Fibroblast of gingiva (primary cell): Measurements from ENCODE around the gene ABL1.

ENCODE experiments used
- DNase-seq: peaks from one replicate; pipeline ENCODE4 v3.0.0-alpha.2; 2011; ENCODE audit warnings: low read depth

ABL1 gene

DNA sequence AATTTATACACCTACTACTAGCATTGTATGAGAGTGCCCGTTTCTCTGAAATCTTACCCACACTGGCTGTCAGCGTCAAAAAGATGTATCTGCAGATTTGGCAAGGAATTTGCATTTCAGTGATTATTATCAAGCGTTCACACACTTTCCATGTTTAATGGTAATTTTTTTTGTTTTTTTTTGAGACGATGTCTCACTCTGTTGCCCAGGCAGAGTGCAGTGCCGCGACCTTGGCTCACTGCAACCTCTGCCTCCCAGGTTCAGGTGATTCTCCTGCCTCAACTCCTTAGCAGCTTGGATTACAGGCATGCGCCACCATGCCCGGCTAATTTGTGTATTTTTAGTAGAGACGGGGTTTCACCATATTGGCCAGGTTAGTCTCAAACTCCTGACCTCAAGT lies 14.3 kb downstream of the ABL1 start:
- no peak for DNase-seq

GRCh38 chr9:130852801-130853200 lies 17.7 kb downstream of the ABL1 start:
- DNase-seq, result no peak

GRCh38 chr9:130854092-130854491 lies 19.0 kb downstream of the ABL1 start:
- no peak for DNase-seq

- no peak for DNase-seq
These were observed 19.8 kb downstream of the ABL1 start for GRCh38 chr9:130854835-130855234.

- DNase-seq, result no peak
These were observed 21.4 kb downstream of the ABL1 start for GRCh38 chr9:130856474-130856873.

DNA sequence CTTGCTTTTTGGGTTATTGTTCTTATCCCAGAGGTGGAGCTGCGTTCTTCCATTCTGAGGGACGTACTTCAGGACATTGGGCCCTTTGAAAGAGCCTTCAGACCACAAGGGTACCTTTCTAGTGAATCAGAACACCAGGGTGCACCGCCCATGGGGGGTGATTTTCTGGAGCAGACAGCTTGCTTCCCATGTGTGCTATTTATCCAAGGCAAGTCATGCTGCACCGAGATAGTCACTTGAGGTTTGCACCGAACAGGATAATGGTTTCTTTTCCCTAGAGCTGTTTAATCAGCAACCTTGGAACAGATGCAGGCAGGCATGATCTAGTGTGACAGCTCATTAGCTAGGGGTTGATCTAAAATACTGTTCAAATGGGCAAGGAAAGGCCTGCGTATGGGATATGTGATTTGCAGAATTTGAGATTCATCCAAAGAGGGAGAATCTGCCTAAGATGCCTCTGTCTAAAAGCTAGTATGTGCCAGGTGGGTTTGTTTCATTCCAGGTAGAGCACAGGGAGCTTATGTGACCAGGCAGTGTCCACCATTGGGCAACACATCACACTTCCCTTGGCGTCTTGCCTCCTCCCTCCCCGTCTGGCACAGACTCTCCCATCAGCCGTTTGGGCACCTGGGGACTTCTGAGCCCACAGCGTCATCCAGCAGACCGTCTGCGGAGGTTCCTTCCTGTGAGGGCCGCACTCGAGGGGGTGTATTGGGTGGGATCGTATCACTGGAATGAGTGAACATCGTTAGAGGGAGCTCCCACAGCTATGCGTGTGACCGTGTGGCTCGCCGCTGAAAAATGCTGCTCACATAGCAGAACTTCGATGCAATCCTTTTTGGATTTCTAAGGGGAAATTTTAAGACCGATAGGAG lies 23.0 kb downstream of the ABL1 start:
- peak; percentile 78 for DNase-seq

- no peak for DNase-seq
These were observed 24.0 kb downstream of the ABL1 start for GRCh38 chr9:130858739-130859705.

DNA sequence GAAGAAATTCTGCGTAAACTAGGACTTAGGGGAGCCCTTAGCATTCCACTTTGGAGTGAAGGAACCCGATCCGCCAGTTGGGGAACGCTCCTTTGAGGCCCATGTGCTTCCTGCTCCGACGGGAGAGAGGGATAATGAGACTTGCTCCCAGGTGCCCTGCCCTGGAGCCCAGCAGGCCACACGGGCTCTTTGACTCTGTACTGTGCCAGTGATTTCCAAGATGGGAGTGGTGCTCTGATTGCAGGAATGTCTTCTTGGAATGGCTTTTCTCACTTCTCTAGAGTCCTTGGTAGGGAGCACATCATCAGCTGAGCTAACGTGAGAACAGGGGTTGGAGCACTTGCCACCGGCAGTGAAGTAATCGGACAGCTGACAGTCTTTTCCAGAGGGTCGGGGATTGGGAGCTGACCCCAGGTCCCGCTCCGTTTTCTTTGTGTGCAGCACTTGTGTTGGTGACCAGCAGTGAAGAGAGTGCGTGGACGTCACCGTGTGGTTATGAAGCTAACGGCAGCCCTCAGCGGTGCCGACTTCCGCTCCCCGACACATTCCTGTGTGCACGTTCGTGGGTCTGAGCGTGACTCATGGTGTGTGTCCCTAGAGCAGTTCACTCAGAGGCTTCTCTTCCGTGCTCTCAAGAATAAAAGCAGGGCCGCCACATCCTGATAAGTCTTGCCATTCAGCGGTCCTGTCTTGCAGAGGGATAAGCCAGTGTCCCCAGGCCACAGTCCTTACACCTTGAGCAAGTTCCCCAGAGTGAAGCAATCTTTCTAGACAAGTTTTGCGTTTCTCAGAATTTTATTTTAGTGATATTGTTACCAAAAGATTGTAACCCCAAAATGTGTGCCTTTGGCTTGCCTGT lies 25.6 kb downstream of the ABL1 start:
- DNase-seq, result peak; percentile 94

GRCh38 chr9:130861372-130862180 lies 26.5 kb downstream of the ABL1 start:
- DNase-seq, result no peak

DNA sequence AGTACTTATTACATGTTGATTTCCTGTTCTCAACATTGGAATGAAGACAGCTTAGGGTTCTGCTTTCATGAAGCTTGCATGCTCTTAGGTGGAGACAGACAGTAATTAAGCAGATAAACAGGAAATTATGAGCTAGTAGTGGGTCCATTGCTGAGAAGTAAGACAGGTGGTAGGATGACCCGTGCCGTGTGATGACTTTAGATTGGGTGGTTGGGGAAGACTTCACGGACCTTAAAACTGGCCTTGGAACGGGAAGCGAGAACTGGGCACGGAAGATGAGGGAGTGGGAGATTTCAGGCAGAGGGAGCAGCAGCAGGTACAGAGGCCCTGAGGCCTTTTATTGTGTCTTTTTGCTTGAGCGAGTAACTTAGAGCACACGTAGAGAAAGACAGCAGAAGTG lies 27.2 kb downstream of the ABL1 start:
- no peak for DNase-seq

DNA sequence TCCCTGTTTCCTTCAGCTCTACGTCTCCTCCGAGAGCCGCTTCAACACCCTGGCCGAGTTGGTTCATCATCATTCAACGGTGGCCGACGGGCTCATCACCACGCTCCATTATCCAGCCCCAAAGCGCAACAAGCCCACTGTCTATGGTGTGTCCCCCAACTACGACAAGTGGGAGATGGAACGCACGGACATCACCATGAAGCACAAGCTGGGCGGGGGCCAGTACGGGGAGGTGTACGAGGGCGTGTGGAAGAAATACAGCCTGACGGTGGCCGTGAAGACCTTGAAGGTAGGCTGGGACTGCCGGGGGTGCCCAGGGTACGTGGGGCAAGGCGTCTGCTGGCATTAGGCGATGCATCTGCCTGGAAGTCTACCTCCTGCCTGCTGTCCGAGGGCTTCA lies 27.7 kb downstream of the ABL1 start:
- DNase-seq, result no peak

DNA sequence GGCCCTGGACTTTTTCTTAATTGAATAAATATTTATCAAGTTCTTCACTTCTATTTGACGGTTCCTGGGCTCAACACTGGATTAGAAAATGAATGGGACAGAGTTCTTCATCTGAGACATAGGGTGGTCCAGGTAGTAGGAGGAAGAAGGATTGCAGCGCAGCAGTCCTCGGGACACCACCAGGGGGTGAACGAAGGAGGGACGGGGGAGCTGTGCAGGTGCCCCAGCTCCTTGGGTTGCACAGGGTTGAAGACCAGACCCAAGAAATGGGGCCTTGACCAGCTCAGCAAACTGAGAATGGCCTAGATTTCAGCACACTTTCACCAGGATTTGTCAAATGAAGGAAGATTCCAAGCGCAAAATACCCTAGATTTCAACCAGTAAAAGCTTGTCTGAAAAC lies 29.5 kb downstream of the ABL1 start:
- no peak for DNase-seq

DNA sequence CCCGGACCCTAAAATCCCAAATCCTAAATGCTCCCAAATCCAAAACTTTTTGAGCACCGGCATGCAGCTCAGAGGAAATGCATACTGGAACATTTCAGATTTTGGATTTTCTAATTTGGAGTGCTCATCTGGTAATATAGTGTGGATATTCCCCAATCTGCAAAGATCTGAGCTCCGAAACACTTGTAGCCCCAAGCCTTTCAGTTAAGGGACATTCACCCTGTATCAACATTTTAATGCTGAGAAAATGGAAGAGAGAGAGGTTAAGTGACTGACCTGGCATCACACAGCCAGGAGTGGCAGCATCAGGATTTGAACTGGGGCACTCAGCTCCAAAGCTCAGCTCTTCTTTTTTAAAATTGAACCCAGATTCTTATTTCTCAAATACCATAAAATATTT lies 30.9 kb downstream of the ABL1 start:
- no peak for DNase-seq

DNA sequence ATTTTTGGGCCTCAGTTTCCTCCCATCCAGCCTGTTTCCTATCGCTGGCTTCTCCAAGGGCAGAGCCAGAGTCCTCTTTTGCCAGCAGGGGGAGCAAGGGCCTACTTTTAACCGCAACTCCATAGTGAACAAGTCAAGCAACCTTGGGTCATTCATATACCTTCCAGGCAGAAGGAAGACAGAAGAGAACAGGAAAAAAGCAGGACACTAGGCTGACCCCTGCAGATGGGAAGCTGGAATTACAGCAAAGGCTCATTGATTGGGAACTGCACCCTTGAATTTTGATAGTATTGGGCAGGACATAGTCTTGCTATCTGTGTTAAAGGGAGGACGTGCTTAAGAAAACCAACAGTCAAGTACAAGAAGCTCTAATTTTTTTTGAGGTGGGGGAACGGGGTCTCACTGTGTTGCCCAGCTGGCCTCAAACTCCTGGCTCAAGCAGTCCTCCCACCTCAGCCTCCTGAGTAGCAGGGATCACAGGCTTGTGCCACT lies 31.5 kb downstream of the ABL1 start:
- peak; percentile 78 for DNase-seq

- DNase-seq, result no peak
These were observed 32.5 kb downstream of the ABL1 start for GRCh38 chr9:130867556-130867955.

GRCh38 chr9:130868230-130868629 lies 33.2 kb downstream of the ABL1 start:
- DNase-seq, result no peak

DNA sequence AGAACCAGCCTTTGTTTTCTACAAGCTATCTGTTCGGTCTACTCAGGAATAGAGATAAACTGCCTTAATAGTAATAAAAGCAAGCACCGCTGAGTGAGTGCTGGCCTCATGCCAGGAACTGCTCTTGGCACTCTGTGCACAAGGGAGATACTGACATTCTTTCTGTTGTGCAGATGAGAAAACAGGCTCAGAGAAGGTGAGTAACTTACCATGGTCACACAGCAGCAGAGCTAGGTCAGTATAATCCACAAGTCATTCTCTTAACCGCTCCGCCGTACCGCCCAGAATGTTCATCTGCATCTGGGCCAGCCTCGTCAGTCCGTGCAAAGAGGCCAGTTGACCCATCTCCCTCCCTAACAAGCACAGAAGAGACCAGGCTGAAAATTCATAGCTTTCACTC lies 34.2 kb downstream of the ABL1 start:
- DNase-seq, result no peak

DNA sequence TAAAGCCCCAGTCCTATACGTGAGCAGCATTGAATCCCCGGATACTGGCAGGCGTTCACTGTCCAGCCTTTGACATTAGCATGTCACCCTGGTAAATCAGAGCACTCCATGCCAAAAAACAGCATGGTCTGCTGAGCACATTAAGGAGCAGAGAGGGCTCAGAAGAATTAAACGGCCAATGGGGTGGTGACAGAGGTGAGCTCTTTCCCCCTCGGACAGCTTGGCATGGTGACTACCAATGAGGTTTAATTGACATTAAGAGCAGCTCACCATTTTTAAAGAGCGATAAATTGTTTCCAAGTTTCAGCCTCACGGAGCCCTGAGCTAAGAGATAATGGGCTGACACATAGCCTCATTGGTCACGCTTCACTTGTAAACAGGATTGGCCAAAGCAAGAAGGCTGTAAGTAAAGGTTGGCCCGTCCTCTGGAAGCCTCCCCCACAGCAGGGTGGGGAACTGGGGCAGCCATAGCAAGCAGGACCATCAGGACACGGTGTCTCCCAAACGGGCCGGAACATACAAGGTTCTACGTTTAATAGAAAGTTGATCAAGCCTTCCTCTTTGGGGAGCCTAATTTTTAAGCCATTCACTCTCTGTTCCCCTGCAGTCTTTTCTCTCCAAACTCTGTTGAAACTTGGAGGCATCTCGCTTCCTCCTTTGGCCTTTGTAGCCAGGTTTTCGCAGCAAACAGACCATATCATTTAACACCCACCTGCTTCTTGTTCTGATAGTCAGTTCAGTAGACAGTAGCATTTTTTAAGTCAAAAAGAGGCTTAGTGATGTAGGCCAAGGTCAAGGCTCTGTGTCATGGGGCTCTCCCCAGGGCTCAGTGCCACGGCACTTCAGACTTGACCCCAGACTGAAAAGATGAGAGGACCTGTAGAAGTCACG lies 35.7 kb downstream of the ABL1 start:
- DNase-seq, result no peak

- DNase-seq, result no peak
These were observed 36.5 kb downstream of the ABL1 start for GRCh38 chr9:130871395-130872062.
